AG09319 (cell line): ENCODE data around the gene GAS6.

Experiments
- DNase-seq: peaks from one replicate; pipeline ENCODE4 v3.0.0-alpha.2; 2010; ENCODE audit warnings: low read depth; ENCODE audit errors: extremely low read depth
- CTCF ChIP-seq: IDR thresholded peaks from 2 replicates; pipeline ENCODE4 v1.5.1; 2011; ENCODE audit warnings: low read depth, mild to moderate bottlenecking, inconsistent platforms, low read length, moderate library complexity

The GAS6 gene

DNA sequence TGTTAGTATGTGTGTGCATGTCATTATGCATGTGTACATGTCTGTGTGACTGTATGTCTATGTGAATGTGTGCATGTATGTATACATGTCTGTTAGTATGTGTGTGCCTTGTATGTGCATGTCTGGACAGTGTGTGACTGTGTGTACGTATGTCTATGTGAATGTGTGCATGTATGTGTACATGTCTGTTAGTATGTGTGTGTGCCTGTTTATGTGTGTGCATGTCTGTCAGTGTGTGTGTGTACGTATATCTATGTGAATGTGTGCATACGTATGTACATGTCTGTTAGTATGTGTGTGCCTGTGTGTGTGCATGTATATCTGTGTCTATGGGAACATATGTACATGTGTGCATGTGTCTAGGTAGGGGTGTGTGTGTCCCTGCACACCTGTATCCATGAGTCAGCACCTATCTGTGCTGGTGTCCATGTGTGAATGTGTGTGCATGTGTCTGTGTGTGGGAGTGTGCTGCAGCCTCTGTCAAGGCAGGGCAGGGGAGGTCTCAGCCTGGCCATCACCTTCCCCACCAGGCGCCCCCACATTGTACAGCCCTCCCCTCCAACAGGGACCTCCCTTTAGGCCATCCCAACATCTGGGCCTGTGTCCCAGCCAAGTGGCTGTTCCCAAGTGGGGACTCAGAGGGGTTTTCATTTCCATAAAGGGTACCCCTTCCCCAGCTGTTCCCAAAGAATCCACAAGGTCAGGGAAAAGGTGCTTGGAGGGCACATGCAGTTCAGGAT lies 4.4 kb downstream of the GAS6 start:
- no peak for TF ChIP-seq CTCF

GRCh38 chr13:113857531-113858195 lies 6.2 kb downstream of the GAS6 start:
- no peak for TF ChIP-seq CTCF
- no peak for DNase-seq

More for the DNA sequence above, 4.4 kb downstream of the GAS6 start:
- DNase-seq, result no peak

DNA sequence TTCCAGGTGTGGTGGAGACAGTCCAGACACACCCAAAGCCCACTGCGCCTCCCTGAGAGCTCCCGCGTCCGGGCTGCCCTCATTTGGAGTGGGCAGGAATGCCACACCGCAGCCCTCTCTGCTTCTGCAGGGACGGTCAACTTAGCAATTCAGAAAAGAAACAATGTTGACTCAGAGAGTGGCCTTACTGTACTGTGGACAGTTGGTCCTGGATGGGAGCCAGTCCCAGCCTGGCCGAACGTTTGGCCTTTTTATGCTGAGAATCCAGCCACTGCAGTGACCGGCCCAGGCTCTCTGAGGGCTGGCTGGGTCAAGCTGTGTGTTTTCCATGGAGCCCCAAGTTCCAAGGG lies 7.2 kb downstream of the GAS6 start:
- no peak for TF ChIP-seq CTCF
- DNase-seq, result no peak

DNA sequence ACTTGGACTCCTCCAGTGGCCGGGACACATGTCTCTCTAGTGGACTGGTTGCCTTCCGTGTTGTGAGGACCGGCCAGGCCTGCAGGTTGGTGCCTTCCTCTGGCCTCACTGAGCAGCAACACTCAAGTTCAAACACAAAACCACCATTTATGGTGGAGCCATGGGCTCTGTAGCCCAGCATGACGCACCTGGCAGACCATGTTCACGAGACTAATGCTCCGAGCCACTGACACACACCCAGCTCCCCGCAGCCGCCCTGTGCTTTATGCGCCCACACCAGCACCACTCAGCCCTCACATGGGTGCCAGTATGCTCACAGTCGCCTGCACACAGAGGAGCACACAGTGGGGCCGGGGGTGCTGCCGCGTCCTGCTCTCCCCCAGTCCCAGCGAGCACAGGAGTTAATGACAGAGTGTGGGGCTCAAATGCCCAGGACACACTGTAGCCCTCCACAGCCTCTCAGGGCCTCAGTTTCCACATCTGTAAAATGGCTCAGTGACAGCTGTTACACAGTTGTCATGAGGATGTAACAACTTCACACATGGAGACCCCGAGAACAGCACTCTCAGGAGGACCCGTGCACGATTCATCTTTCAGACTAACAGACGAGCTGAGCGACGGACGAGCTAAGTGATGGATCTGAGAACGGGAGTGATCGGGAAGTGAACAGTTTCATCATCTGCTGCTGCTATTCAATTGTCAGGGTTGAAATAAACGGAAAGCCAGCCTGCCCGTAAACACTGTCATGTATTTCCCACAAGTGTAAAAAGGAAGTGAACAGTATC lies 7.8 kb downstream of the GAS6 start:
- TF ChIP-seq CTCF, result no peak
- DNase-seq, result no peak

DNA sequence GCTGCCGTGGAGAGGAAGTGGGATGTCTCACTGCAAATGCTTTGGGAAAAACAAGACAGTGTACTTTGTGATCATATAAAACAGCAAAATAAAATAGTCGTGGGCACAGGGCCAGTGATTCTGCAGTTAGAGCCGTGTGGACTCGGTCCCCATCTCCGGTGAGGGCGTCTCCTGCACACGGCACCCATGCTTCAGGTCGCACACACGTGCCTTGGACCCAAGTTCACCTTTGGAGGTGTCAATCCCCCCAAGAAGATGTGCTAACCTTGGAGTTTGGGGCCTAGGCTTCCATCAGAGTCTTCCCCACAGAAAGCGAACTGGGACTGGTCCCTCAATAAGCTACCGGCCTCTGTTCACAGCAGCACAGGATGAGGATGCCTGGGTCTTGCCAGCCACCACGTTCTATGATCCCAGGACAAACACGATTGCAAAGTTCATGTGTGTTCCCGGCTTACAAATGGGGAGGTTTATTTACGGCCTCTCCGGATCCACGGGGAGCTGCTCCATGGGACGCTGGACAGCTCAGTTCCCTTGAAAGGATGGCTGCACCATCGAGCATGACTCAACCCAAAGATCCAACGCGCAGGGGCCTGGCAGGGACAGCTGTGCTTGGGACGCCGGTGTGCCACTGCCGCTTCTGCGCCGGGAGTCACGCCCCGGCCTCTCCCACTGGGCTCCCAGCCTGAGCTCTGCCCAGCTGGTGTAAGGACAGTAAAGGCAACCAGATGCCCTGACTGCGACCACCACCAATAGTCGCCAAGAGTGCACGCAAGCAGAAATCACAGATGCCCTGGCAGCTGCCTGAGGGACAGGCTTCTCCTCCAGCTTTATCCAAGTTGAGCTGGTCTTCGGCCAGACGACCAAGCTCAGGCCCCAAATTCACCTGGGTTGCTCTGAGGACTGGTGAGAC lies 8.6 kb downstream of the GAS6 start:
- DNase-seq, result no peak
- no peak for TF ChIP-seq CTCF

GRCh38 chr13:113854238-113855011 lies 9.5 kb downstream of the GAS6 start:
- no peak for DNase-seq
- no peak for TF ChIP-seq CTCF
